SK-N-DZ (cell line): ENCODE data around the gene GRPEL2. TPM values are rescaled to one million over a fixed set of nuclear protein-coding genes. Genes with fewer than 3 reads are reported as not detected.

Experiments
- DNase-seq: peaks from one replicate; pipeline ENCODE4 v3.0.0-alpha.2; 2015; ENCODE audit warnings: low spot score
- polyA plus RNA-seq, 2 experiments: library from polyadenylated mRNA; depleted of rRNA; stranded (reverse); fragments of >200 nt; gene quantifications; 2 replicates each; pipeline ENCODE4 v1.2.3, GENCODE V29; 2014

The GRPEL2 gene, protein sequence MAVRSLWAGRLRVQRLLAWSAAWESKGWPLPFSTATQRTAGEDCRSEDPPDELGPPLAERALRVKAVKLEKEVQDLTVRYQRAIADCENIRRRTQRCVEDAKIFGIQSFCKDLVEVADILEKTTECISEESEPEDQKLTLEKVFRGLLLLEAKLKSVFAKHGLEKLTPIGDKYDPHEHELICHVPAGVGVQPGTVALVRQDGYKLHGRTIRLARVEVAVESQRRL
- 23.4 and 28.1 TPM in 2 replicates for polyA plus RNA-seq (2014; cell fraction: cytosol; rRNA removed)
- polyA plus RNA-seq (2014; cell fraction: nucleus; rRNA removed), result 15.7 and 18.4 TPM in 2 replicates

DNA sequence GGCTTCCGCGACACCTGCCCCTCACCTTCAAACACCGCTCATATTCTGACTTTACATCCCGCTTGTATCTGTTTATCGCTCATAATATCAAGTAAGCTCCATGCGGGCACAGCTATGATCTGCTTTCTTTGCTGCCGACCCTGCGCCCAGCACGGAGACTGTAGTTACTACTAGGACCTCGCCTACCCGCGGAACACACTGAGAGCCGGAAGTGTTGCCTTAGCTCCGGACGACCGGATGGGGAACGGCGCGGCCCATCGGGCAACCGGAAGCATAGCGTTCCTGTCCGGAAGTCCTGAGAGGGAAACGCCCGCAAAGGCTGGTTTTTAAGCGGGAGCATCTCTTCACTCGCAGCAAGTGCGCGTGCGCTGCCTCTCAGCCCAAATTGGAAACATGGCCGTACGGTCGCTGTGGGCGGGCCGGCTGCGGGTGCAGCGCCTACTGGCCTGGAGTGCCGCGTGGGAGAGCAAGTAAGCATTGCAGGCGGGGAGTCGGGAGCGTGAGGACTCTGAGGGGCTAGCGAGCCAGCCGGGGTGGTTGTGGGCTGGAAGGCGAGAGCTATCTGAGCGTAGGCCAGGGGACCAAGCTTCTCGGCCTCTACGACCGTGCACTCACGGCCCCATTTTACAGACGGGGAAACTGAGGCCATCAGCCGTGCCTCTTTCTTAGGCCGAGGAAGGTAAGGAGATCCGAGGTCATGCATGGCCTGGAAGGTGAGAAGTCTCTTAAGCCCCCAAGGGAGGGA lies at the start of gene GRPEL2:
Gene GRPEL2, plus strand, starts transcription at position 353 of the 745 bp plus-strand sequence. Its CDS starts 41 bp downstream, at position 394.
- DNase-seq, result peak; percentile 98

DNA sequence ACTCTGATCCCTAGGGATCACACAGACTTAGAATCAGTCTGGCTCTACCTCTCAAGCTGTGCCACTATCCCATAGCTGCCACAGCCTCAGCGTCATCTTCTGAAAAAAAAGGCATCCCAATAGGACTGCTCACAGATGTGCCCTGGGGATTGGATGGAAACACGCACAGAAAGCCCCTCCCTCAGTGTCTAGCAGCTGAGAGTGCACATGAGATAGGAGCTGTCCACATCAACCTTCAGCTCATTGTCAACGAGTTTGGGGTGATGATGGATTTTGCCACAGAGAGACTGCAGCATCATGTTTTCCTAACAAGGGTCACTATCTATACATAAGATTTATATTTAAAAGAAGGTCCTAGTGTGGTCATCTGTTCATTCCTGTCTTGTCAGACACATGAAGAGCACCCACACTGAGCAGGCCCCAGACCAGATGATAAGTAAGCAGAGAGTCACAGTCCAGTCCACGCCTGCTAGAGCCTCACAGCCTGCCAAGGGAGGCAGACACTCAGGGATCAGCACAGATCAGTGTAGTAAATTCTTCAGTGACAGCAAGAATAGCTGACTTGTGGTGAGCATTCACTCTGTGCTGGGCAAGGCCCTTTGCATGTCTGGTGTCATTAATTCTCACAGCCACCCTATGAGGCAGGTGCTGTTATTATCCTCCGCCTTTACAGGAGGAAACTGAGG lies 47.8 kb upstream of the GRPEL2 start:
- no peak for DNase-seq

DNA sequence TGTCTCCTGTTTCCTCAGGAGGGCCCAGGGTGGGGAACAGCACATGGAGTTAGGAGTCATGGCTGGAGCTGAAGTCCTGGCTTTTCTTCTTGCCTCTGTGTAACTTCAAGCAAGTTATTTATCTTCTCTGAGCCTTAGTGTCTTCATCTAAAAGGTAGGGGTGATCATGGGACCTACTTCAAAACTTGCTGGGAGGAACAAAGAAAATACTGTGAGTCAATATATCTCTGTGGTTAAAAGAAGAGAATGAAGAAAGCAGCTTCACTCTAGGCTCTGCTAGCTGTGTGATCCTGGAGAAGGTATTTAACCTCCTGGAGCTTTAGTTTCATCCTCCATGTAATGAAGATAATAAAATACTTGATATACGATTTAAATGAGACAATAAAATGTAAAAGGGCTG lies 47.1 kb upstream of the GRPEL2 start:
- DNase-seq, result no peak

DNA sequence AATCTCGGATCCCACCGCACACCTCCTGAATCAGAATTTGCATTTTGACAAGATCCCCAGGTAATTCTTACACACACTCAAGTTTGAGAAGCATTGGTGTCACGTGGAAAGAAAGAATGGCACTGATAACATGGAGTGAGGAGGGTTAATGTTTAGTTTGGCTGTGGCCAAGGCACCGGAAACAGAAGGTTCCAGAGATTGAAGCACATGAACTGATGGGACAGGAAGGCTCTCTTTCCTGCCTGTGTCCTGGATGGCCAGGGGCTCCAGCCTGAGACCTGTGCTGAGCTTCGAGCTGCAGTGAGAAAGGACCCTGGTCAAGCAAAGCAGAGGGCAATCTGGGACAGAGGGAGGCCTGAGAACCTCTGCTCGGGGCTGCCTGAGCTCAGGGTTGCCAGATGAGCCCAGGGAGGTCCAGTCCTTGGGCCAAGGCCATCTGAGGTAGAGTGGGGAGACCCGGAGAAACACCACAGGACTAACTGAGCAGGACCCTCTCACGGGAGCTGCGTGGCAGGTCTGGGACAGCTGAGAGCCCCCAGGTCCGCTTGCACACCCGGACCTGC lies 46.4 kb upstream of the GRPEL2 start:
- DNase-seq, result no peak

DNA sequence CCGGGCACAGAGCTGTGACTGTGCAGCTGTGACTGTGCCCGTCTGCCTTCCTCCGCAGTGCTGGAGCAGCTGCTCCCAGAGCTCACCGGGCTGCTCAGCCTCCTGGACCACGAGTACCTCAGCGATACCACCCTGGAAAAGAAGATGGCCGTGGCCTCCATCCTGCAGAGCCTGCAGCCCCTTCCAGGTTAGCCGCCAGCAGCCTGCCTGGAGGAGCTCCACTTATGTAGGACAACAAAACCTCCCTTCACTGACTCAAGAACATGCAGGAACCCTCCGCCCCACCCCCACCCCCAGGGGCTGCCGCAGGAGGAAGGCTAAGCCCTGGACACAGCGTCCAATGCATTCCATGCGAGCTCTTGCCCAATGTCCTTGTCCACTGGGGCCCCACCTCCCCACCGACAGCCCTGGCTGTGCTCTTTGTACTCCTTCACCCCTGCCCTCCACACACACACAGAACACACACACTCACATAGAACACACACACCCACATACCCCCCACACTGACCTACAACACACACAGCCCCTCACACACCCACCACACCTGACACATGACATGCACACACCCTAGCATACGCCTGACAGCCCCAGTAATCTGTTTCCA lies 45.7 kb upstream of the GRPEL2 start:
- DNase-seq, result no peak

DNA sequence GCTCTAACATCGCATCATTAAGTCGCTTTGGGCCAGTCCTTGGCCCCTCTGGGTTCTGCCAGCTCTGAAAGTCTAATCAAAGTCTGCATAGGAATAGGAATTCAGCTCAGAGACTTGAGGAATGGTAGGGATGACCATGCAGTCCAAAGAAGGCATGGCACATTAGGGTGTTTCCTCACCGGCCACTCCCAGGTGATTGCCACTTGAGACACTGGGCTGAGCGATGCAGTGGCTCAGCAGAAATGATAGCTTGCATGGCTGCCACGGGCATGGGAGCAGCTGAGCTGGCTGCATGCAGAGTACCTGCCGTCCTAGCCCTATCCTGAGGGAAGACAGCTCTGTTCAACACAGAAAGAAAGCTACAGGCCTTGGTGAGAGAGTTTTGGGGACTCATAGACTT lies 44.9 kb upstream of the GRPEL2 start:
- DNase-seq, result no peak

DNA sequence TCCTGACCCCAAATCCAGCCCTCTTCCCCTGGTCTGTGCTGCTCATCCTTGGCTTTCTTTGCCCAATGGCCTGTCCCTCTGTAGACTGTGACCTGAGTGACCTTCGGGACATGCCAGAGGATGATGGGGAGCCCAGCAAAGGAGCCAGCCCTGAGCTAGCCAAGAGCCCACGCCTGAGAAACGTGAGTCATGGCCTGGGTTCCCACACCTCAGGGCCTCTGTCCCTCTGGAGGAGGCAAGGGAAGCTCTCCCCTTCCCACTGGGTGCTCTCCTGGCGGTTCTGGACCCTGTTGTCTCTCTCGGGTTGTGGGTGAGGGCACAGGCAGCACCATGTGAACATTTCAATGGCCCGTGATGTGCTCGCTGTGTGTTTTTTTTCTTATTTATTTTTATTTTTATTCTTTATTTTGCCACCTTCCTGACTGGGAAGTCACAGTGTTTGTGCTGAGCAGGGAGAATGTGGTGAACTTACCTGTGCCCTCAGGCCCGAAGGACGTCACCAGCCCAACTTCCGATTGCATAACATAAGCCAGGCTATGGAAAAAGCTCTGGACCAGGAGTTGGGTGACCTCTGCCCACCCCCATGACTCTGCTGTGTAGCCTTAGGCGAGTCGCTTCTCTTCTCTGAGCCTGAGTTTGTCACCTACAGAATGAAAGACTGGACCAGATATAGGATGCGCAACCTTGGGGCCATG lies 44.1 kb upstream of the GRPEL2 start:
- DNase-seq, result no peak

DNA sequence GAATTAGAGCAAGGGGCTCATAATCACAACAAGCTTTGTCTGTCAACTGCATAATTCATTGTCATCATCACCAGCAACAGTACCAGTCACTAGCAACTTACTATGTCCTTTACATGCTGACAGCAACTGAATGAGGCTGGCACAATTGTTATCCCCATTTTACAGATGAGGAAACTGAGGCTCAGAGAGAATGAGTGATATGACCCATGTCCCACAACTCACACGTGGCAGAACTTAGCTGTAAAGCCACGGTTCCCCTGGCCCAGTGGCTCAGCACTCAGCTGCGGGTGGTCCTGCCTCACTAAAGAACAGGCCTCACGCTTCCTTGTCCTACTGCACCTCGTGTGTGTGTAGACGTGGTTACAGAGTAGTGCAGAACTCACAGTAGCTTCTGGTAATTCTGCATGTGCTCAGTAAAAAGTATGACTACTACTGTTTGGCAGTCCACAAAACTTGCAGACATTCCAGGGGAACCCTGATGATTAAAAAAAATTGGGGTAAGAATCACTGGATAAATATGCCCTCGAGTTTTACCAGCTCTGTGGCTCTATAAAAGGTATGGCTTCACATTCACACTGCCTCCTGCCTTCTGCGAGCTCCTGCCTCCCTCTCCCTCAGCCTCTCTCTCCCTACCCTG lies 43.4 kb upstream of the GRPEL2 start:
- DNase-seq, result no peak

DNA sequence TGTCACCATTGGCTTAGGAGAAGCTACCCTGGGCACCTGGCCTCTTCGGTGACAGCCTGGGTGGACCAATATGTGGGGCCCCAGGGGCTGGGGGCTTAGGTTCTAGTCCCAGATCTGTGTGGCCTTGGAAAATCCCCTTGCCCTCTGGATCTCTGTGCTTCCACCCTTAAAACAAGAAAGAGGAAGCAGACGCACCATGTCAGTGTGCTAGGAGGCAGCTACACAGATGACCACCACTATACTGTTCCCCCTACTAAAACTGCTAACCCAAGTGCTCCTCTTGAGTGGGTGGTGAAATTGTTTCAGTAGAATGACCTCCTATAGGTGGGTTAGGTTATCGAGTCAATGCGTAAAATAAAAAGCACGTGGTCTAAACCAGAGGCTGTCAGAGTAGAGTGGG lies 42.7 kb upstream of the GRPEL2 start:
- DNase-seq, result no peak

DNA sequence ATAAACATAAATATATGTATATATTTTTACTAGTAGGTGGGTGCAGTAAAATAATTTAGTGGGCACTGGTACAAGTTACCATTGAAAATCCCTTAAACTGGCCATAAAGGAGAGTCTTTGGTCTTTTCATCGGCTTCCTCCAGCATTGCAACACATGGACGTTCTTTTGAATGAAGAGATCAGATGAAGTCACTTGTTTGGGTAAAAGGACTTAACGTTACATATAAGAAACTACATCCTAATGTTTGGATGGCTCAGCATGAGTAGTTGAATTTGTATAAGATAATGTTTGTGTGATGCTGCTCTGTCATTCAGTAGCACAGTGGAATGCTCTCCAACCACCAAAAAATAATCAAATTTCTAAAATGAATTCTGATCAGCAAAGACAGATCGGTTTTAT lies 42.1 kb upstream of the GRPEL2 start:
- DNase-seq, result no peak

DNA sequence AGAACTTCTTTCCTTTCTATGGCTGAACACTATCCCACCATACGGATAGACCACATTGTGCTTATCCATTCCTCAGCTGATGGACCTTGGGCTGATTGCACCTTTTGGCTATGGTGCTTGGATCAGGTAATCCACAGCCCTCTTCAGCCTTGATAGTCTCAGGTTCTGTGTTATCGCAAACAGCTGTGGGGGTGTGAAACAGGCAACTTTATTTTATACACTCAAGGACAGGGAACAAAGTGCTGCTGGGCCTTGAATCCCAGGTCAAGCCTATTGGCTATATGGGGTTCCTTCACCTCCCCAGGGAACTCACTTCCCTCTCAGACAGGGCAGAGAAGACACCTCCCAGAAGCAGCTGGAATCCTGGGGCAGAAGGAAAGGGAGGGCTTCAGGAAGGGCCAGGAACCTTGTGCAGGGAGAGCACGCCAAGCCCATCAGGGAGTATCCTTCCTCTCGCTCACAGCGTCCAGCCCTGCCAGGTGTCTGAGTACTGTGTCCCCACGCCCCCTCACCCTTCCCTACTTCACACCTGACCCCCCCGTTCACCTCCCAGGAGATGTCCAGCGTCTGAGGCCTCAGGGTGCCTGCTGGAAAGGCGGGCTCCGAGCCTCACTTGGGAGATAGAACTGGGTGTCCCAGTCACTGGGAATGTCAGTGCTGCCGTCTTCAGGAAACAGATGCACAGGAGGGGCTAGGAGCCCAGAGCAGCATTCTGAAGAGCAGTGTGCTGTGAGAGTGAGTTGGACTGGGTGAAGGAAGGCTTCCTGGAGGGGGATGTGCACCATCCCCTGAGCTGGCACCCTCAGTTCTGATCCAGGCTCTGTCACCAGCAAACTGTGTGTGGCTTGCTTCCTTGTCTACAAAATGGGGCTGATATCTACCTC lies 40.9 kb upstream of the GRPEL2 start:
- no peak for DNase-seq

DNA sequence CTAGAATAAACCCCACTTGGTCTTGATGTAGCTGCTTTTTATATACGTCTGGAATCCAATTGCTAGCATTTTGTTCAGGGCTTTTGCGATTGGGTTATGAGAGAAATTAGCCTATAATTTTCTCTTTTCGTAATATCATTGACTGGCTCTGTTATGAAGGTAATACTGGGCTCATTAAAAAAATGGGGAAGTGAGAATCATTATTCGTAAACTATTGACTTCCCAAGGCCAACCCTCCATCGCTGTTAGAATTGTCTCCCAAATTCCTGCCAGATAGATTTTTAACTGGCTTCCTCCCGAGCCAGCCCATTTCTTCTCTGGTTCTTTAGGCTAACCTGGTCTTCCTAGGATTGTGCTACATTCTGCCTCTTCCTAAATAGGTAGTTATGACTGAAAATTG lies 35.9 kb upstream of the GRPEL2 start:
- DNase-seq, result no peak

DNA sequence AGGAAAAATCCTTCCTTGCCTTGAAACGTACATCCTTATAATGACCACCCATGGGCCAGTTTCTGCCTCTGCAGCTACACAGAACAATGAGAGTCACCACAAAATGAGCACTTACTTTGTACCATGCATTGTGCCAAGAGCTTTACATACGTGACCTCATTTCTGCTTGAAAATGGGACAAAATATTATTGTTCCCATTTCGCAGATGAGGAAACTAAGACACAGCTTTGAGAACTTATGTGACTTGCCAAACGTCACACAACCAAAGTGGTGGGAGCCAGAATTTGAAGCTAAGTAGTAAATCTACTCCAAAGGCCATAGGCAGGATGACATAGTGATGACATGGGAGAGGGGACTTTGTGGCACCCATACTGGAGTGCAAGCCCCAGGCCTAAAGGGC lies 34.8 kb upstream of the GRPEL2 start:
- no peak for DNase-seq

DNA sequence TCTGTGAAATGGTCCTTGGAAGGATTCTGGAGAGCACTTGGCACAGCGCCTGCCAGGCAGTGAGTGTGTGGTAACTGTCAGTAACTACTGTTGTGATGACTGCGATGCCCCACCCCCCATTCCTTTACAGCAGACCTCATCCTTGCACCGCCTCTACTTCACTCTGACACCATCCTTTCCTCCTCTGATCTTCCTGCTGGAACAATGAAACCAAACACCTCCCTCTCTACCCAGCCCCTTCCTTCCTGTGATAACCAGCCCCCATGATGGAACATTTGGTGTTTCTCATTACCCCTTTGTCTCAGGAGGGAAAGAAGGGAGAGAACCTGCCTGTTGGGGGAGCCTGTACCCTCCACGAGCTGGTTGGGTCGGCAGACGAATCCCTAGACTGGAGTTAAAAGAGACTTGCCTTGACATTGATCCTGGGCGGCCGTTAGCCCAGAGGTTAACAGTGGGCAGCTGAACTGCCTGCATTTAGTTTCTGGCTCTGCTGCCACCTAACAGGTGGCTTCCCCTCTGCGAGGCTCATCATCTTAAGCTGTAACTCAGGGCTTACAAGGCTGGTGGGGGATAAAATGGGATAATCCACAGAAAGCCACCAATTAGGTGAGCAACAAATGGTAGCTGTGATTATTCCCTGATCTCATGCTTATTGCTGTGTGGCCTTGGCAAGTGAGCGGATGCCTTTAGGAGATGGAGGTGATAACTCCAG lies 34.2 kb upstream of the GRPEL2 start:
- DNase-seq, result no peak

DNA sequence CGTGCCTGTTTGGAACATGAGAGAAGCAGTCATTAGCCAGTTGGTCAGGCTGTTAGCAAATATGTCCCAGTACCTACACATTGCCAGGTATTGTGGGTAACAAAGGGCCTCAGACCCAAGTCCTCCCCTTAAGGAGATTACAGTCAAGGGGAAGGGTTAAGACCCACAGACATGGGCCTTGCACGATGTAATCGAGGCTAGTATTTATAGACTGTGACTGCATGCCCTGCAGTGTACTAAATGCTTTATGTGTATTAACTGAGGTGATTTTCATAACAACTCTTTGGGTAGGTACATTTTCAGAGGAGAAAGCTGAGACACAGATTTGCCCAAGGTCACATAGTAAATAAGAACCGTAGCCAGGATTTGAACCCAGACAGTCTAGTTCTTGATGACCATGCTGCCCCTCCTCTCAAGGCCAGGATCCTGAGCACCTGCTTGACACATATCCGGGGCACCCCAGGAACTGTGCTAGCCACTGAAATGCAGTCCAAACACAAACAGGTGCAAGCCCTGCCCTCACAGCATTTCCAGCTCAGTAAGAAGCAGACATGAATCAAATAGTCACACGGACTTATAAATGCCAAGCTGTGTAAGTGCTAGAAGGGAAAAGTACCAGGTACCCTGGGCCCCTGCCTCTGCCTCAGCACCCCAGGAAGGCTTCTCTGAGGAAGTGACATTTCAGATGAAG lies 32.0 kb upstream of the GRPEL2 start:
- no peak for DNase-seq

DNA sequence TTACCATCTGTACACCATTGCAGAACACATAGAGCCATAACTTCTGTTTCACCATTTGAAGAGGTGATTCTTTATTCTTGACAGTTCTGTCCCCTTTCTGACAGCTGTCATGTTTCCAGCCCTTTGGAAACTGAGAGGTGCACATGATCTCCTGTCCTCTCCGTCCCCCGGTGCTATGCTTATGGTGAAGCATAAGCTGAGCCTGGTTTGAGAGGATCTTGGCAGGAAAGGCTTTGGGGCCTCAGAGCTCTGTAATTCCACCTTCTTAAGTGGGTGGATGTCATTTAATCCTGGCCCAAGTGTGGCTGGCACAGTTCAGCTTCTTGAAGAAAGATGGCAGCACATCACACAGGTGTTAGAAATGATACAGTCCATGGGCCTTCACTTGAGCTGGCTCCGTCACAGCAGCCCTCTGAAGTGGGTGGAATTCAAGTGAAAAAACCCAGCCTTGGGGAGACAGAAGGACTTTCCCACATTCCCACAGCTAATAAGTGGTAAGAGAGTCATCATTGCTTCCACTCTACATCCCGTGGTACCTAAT lies 30.7 kb upstream of the GRPEL2 start:
- DNase-seq, result no peak

DNA sequence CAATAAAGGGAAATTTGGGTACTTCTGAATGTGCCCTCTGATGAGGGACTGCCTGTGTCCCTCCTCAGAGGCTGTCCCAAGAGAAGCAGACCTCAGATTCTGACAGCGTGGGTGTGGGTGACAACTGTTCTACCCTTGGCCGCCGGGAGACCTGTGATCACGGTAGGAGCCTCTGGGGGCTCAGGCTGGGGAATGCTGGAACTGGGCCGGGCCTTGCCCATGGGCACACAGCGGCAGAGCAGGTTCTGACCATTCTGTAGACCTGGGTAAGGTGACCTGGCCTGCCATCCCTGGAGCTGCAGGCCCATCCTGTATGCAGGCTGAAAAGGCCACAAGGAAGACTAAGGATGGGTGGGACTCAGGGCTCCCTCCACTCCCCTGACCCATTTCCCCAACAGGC lies 29.5 kb upstream of the GRPEL2 start:
- DNase-seq, result no peak
